Endothelial cell of umbilical vein (primary cell): Measurements from ENCODE around the gene CCDC183. TPM values are rescaled to one million over a fixed set of nuclear protein-coding genes. Genes with fewer than 3 reads are reported as not detected.

ENCODE experiments used
- BruUV-seq: library from RNA; stranded (reverse); fragments of 400-500 nt; replicated peaks from 2 replicates; lab custom pipeline; 2021; lab: Mats Ljungman, UMichigan
- CTCF ChIA-PET: fragments of 300-600, 350-600 bp; sonication (Branson Sonifier 250); formaldehyde crosslinking; loops from one replicate; lab custom pipeline; 2021; ENCODE audit warnings: antibody characterized with exemption, inconsistent platforms; lab: Charles Lee
- POLR2A ChIA-PET: fragments of 300-600, 350-600 bp; sonication (Branson Sonifier 250); formaldehyde crosslinking; loops from one replicate; lab custom pipeline; 2021; ENCODE audit warnings: antibody characterized with exemption, inconsistent platforms; lab: Charles Lee
- DNase-seq: peaks from one replicate; pipeline ENCODE4 v3.0.0-alpha.2; 2011; ENCODE audit warnings: low read depth, low spot score
- FAIRE-seq: peaks from 2 replicates; lab custom pipeline; 2011; peaks lifted over from hg19 to GRCh38; lab: Jason Lieb, UNC
- H2AFZ ChIP-seq: 2 replicates; pipeline ENCODE4 v1.6.0; 2012; ENCODE audit warnings: low read depth, low read length, control low read depth, inconsistent platforms
- H3K27ac ChIP-seq: 2 replicates; pipeline ENCODE4 v1.5.1; 2011; ENCODE audit warnings: low read depth, mild to moderate bottlenecking, control low read depth, low read length, moderate library complexity; ENCODE audit not compliant: insufficient read depth
- H3K27me3 ChIP-seq, 2 experiments: 2 replicates each; pipeline versions ENCODE4 v1.6.0 to v1.6.1; 2011; ENCODE audit warnings: low read length in 2 of 2, mixed read lengths in 1 of 2; ENCODE audit not compliant: control insufficient read depth in 2 of 2, insufficient read depth in 2 of 2
- H3K36me3 ChIP-seq, 2 experiments: 2 replicates in 1 of 2; 3 replicates in 1 of 2; pipeline ENCODE4 v1.5.1; 2011; ENCODE audit warnings: low read length in 2 of 2, mild to moderate bottlenecking in 1 of 2, moderate library complexity in 1 of 2; ENCODE audit not compliant: control insufficient read depth in 2 of 2, insufficient read depth in 2 of 2; ENCODE audit errors: extremely low read depth in 1 of 2
- H3K4me1 ChIP-seq: 3 replicates; pipeline ENCODE4 v1.5.1; 2011; ENCODE audit warnings: mild to moderate bottlenecking, low read length; ENCODE audit not compliant: control insufficient read depth, insufficient read depth; ENCODE audit errors: extremely low read depth
- H3K4me2 ChIP-seq: 2 replicates; pipeline ENCODE4 v1.6.1; 2011; ENCODE audit warnings: low read length, control low read depth, mixed read lengths; ENCODE audit not compliant: insufficient read depth
- H3K4me3 ChIP-seq, 3 experiments: fragments of 200-600 bp in 1 of 3; sonication (generic), shearing (Covaris generic) in 1 of 3; replicated peaks in 1 of 3; 2 replicates each; pipeline ENCODE4 v1.5.1; 2011 to 2016; ENCODE audit warnings: control low read depth in 3 of 3, low read length in 3 of 3, mild to moderate bottlenecking in 2 of 3, inconsistent platforms in 1 of 3, low read depth in 1 of 3, moderate library complexity in 1 of 3; ENCODE audit not compliant: insufficient read depth in 1 of 3
- H3K79me2 ChIP-seq: 2 replicates; pipeline ENCODE4 v1.6.0; 2012; ENCODE audit warnings: low read length, inconsistent platforms; ENCODE audit not compliant: control insufficient read depth, insufficient read depth
- H3K9ac ChIP-seq: replicated peaks from 2 replicates; pipeline ENCODE3; 2011; ENCODE audit warnings: low read length, control low read depth; ENCODE audit not compliant: insufficient read depth; ENCODE audit errors: extremely low read depth
- H3K9me1 ChIP-seq: replicated peaks from 3 replicates; pipeline ENCODE4 v1.6.0; 2011; ENCODE audit warnings: mild to moderate bottlenecking, low read length; ENCODE audit not compliant: control insufficient read depth, insufficient read depth; ENCODE audit errors: extremely low read depth
- H3K9me3 ChIP-seq: replicated peaks from 2 replicates; pipeline ENCODE4 v1.5.1; 2012; ENCODE audit warnings: low read length, inconsistent platforms; ENCODE audit not compliant: control insufficient read depth, insufficient read depth
- H4K20me1 ChIP-seq: replicated peaks from 2 replicates; pipeline ENCODE3; 2011; ENCODE audit warnings: mild to moderate bottlenecking, low read length; ENCODE audit not compliant: control insufficient read depth, insufficient read depth; ENCODE audit errors: extremely low read depth
- CTCF ChIP-seq, 2 donors: IDR thresholded peaks; 1 replicate in 1 of 2; 2 replicates in 1 of 2; pipeline ENCODE4 v1.5.1; 2011; ENCODE audit warnings: low read length in 2 of 2, mild to moderate bottlenecking in 2 of 2, moderate library complexity in 2 of 2, control low read depth in 1 of 2, inconsistent platforms in 1 of 2, low read depth in 1 of 2; ENCODE audit not compliant: insufficient read depth in 1 of 2; ENCODE audit errors: extremely low read depth in 1 of 2
- EZH2 ChIP-seq: IDR thresholded peaks from 2 replicates; pipeline ENCODE4 v1.6.1; 2012; ENCODE audit warnings: borderline replicate concordance, low read depth, mild to moderate bottlenecking, moderate library complexity, low read length, inconsistent platforms; ENCODE audit not compliant: severe bottlenecking
- JUN ChIP-seq: IDR thresholded peaks from 2 replicates; pipeline ENCODE4 v1.6.1; 2011; ENCODE audit warnings: borderline replicate concordance, low read depth; ENCODE audit not compliant: insufficient read length, insufficient read depth
- MYC ChIP-seq: IDR thresholded peaks from one replicate; pipeline ENCODE4 v1.6.1; 2011; ENCODE audit warnings: mild to moderate bottlenecking, low read depth, low read length
- POLR2A ChIP-seq: IDR thresholded peaks from 2 replicates; pipeline ENCODE4 v1.6.1; 2012; ENCODE audit warnings: low read depth, mild to moderate bottlenecking, control low read depth, low read length
- POLR2AphosphoS5 ChIP-seq: IDR thresholded peaks from 2 replicates; pipeline ENCODE4 v1.6.1; 2012; ENCODE audit warnings: low read depth, mild to moderate bottlenecking, control low read depth, low read length, moderate library complexity; ENCODE audit not compliant: insufficient read depth
- dilution Hi-C: fragments of 300-500 bp; cut with MboI; formaldehyde crosslinking; loops from one replicate; pipeline ENCODE4 v1.15.0; 2019; ENCODE audit warnings: low sequenced_read_pairs; ENCODE audit not compliant: extremely low pct_ligation_motif_present
- intact Hi-C: fragments of 100-400 bp; cut with micrococcal nuclease; formaldehyde crosslinking; loops from one replicate; pipeline ENCODE4 v1.10.0; 2022
- polyA plus RNA-seq, 4 experiments: library from polyadenylated mRNA; depleted of rRNA in 3 of 4; stranded (reverse) in 3 of 4; unstranded in 1 of 4; fragments of >200 nt; gene quantifications; 2 replicates each; pipeline versions ENCODE4 v1.2.1 to v1.2.3, GENCODE V29; 2011 to 2012; ENCODE audit warnings: missing spikeins in 1 of 4
- total RNA-seq: library from RNA; stranded (reverse); gene quantifications from 2 replicates; pipeline ENCODE4 v1.2.3, GENCODE V29; 2021

CCDC183 gene
- total and polyA plus RNA-seq, 2 donors (not counting 3 experiments of a cell fraction or from before 2014, with no cell fraction given) = 0.50 TPM; not detected in 1

- CTCF ChIA-PET = interaction anchor here (1.1 to 2.0 kb wide), 8 partner anchors 8 to 270 kb away, joined by 3 to 8 read pairs (median 4); partner anchors contain the start of genes AJM1 and RABL6
- Histone ChIP-seq H3K36me3 (peaks cover 0 to 2% of the 10 kb centered on the region in 2 experiments), H3K4me2 (no peak overlapping the region), H3K79me2 (peaks cover 1% of the 10 kb centered on the region), H4K20me1 (no peaks in the 10 kb centered on the region), H3K27ac (no peak overlapping the region), H3K4me3 (no peak overlapping the region), H3K9ac (no peak overlapping the region), H3K9me3 (no peaks in the 10 kb centered on the region), H3K27me3 (peaks cover 7 to 9% of the 10 kb centered on the region in 2 experiments), H2AFZ (no peak overlapping the region), H3K9me1 (no peaks in the 10 kb centered on the region), H3K4me1 (peaks cover 7% of the 10 kb centered on the region)
- FAIRE-seq (no peak), DNase-seq (no peak)
- intact Hi-C loops (loop anchor here (5.0 kb wide), 3 partner anchors 54 to 94 kb away; partner anchors contain the start of genes PHPT1 and TRAF2), dilution Hi-C loops (no loop called here)
- no peak for TF ChIP-seq JUN
- TF ChIP-seq CTCF (IDR thresholded peaks at IDR 0.05; ENCODE audit: extremely low read depth in 1 of 2, insufficient read depth in 1 of 2, low read depth in 1 of 2, low read length in 2 of 2) = no peak
- no peak for TF ChIP-seq EZH2
- no peak for TF ChIP-seq MYC
- peak; percentile 28 for TF ChIP-seq POLR2A
- TF ChIP-seq POLR2AphosphoS5 = no peak
- POLR2A ChIA-PET = no interaction called here
- BruUV-seq = TSS peak; percentile 10
Observed at GRCh38 chr9:136793086-136793946, 2.8 kb upstream of the CCDC183 start.
